ENCODE measurements around the gene LIPT2.

DNA sequence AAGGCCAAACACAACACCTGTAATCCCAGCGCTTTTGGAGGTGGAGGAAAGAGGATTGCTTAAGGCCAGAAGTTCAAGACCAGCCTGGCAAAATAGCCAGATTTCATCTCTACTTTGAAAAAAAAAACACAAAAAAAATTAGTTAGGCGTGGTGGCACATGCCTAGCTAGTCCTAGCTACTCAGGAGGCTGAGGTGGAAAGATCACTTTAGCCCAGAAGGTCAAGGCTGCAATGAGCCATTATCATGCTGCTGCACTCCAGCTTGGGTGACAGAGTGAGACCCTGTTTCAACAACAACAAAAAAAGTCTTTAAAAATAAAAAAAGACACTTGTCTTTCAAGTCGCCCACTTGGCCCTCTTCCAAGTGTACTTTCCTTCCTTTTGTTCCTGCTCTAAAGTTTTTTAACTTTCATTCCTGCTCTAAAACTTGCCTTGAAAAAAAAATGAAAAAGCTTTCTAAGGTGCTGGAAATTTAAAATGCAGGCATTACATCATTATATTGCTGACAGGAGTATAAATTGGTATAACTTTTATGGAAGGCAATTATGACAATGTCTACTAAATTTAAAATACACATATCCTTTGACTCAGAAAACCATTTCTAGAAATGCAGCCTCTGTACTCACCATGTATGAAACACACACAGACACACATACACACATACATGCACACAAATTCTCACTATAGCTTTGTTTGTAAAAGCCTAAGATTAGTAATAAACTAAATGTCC, 12.7 kb downstream of the LIPT2 start:
- TF ChIP-seq, protein P1, sequence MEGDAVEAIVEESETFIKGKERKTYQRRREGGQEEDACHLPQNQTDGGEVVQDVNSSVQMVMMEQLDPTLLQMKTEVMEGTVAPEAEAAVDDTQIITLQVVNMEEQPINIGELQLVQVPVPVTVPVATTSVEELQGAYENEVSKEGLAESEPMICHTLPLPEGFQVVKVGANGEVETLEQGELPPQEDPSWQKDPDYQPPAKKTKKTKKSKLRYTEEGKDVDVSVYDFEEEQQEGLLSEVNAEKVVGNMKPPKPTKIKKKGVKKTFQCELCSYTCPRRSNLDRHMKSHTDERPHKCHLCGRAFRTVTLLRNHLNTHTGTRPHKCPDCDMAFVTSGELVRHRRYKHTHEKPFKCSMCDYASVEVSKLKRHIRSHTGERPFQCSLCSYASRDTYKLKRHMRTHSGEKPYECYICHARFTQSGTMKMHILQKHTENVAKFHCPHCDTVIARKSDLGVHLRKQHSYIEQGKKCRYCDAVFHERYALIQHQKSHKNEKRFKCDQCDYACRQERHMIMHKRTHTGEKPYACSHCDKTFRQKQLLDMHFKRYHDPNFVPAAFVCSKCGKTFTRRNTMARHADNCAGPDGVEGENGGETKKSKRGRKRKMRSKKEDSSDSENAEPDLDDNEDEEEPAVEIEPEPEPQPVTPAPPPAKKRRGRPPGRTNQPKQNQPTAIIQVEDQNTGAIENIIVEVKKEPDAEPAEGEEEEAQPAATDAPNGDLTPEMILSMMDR (IDR thresholded peaks at IDR 0.05; ENCODE audit: low read length) = no peak
- TF ChIP-seq EZH2 (optimal IDR thresholded peaks at IDR 0.05; ENCODE audit: low read depth, low read length) = no peak
